Measurements from ENCODE around the gene WSCD1.

Gene WSCD1

GRCh38 chr17:6160911-6161855 is 91.0 kb downstream of the WSCD1 start:
- DNase-seq (ENCODE audit: low spot score) = no peak

GRCh38 chr17:6162216-6162615 is 92.0 kb downstream of the WSCD1 start:
- no peak for DNase-seq (ENCODE audit: low spot score)

GRCh38 chr17:6162892-6163291 is 92.7 kb downstream of the WSCD1 start:
- DNase-seq (ENCODE audit: low spot score) = no peak

- DNase-seq (ENCODE audit: low spot score) = no peak
Observed at GRCh38 chr17:6163612-6164333, 93.6 kb downstream of the WSCD1 start.

- DNase-seq (ENCODE audit: low spot score) = no peak
Observed at GRCh38 chr17:6164996-6165395, 94.8 kb downstream of the WSCD1 start.

GRCh38 chr17:6165806-6166205 is 95.6 kb downstream of the WSCD1 start:
- no peak for DNase-seq (ENCODE audit: low spot score)

GRCh38 chr17:6166492-6167179 is 96.5 kb downstream of the WSCD1 start:
- DNase-seq (ENCODE audit: low spot score) = no peak

- DNase-seq (ENCODE audit: low spot score) = no peak
Observed at GRCh38 chr17:6168296-6168695, 98.1 kb downstream of the WSCD1 start.

GRCh38 chr17:6170349-6170748 is 100.2 kb downstream of the WSCD1 start:
- DNase-seq (ENCODE audit: low spot score) = no peak

- DNase-seq (ENCODE audit: low spot score) = no peak
Observed at GRCh38 chr17:6172642-6173330, 102.6 kb downstream of the WSCD1 start.

GRCh38 chr17:6173653-6174052 is 103.5 kb downstream of the WSCD1 start:
- no peak for DNase-seq (ENCODE audit: low spot score)
